CD4-positive, alpha-beta memory T cell (primary cell): ENCODE measurements around the gene TMEM45B. TPM values are rescaled to one million over a fixed set of nuclear protein-coding genes. Genes with fewer than 3 reads are reported as not detected.

Experiments
- CTCF ChIA-PET: fragments of 350-600 bp; sonication (Branson Sonifier 250); formaldehyde crosslinking; loops from one replicate; lab custom pipeline; 2021; ENCODE audit warnings: inconsistent platforms; ENCODE audit not compliant: partially characterized antibody; lab: Charles Lee
- POLR2A ChIA-PET: fragments of 350-600 bp; sonication (Branson Sonifier 250); formaldehyde crosslinking; loops from one replicate; lab custom pipeline; 2021; ENCODE audit not compliant: partially characterized antibody; lab: Charles Lee
- DNase-seq, 5 donors: peaks; one replicate each; pipeline versions ENCODE4 v3.0.0 to v3.0.0-alpha.2; 2020 to 2022; ENCODE audit warnings: mixed read lengths in 1 of 5
- H3K27ac ChIP-seq: one replicate; pipeline ENCODE4 v1.7.0; 2013; ENCODE audit warnings: low read depth, low read length
- H3K27me3 ChIP-seq: 2 replicates; pipeline ENCODE4 v1.7.0; 2013; ENCODE audit warnings: mild to moderate bottlenecking, low read length, moderate library complexity; ENCODE audit not compliant: insufficient read depth
- H3K36me3 ChIP-seq: 2 replicates; pipeline ENCODE4 v1.7.0; 2013; ENCODE audit warnings: mild to moderate bottlenecking, low read length, moderate library complexity; ENCODE audit not compliant: insufficient read depth
- H3K4me1 ChIP-seq: 2 replicates; pipeline ENCODE4 v1.7.0; 2013; ENCODE audit warnings: mild to moderate bottlenecking, low read length, moderate library complexity; ENCODE audit not compliant: insufficient read depth
- H3K4me3 ChIP-seq, 2 donors: one replicate each; pipeline ENCODE4 v1.7.0; 2013; ENCODE audit warnings: low read length in 2 of 2, mild to moderate bottlenecking in 1 of 2
- H3K9me3 ChIP-seq, 2 donors: one replicate each; pipeline ENCODE4 v1.7.0; 2013; ENCODE audit warnings: low read length in 2 of 2, control low read depth in 1 of 2; ENCODE audit not compliant: control insufficient read depth in 1 of 2
- H3K27ac Mint-ChIP-seq, 7 donors: one replicate each; pipeline ENCODE4 v1.8.0; 2020 to 2021; ENCODE audit warnings: mixed read lengths in 7 of 7, mild to moderate bottlenecking in 6 of 7, inconsistent platforms in 3 of 7, moderate library complexity in 3 of 7
- H3K27me3 Mint-ChIP-seq, 2 donors: one replicate each; pipeline ENCODE4 v1.8.0; 2020 to 2021; ENCODE audit warnings: mixed read lengths in 2 of 2
- H3K36me3 Mint-ChIP-seq, 2 donors: one replicate each; pipeline ENCODE4 v1.8.0; 2020 to 2021; ENCODE audit warnings: mixed read lengths in 2 of 2, inconsistent platforms in 1 of 2, mild to moderate bottlenecking in 1 of 2
- H3K4me1 Mint-ChIP-seq, 4 donors: one replicate each; pipeline ENCODE4 v1.8.0; 2020 to 2021; ENCODE audit warnings: mixed read lengths in 4 of 4, mild to moderate bottlenecking in 1 of 4
- H3K4me3 Mint-ChIP-seq, 8 donors: one replicate each; pipeline ENCODE4 v1.8.0; 2020 to 2021; ENCODE audit warnings: mixed read lengths in 8 of 8, mild to moderate bottlenecking in 7 of 8, moderate library complexity in 6 of 8, inconsistent platforms in 3 of 8
- H3K9me3 Mint-ChIP-seq, 8 donors: one replicate each; pipeline ENCODE4 v1.8.0; 2020 to 2021; ENCODE audit warnings: mixed read lengths in 8 of 8, mild to moderate bottlenecking in 5 of 8, inconsistent platforms in 3 of 8, moderate library complexity in 1 of 8
- intact Hi-C: fragments of 100-400 bp; cut with micrococcal nuclease; formaldehyde crosslinking; loops from one replicate; pipeline ENCODE4 v1.15.1; 2023
- polyA plus RNA-seq, 2 donors: library from polyadenylated mRNA; unstranded; fragments of 300-500 nt; fragmentation: Illumina TruSeq; gene quantifications; one replicate each; pipeline ENCODE4 v1.2.3, GENCODE V29; 2021
- total RNA-seq, 2 experiments: library from RNA; stranded (reverse); gene quantifications; one replicate each; pipeline ENCODE4 v1.2.3, GENCODE V29; 2021

TMEM45B gene
- total and polyA plus RNA-seq, 4 experiments from 2014 or later = 14.0 to 34.4 (median 26.0) TPM

- Histone ChIP-seq H3K4me1 (peaks cover 42% of the 10 kb centered on the region), H3K36me3 (no peaks in the 10 kb centered on the region), H3K27ac (peak overlapping the region; percentile 51), H3K27me3 (no peaks in the 10 kb centered on the region), H3K4me3 (peak overlapping the region in 1 of 2 donors; percentile 28), H3K9me3 (no peaks in the 10 kb centered on the region)
- intact Hi-C loops = loop anchor here (1.0 to 5.0 kb wide), 4 partner anchors 11 to 66 kb away; partner anchors contain the start of gene NFRKB
- peak; percentile 88 to 93 (median 90) for DNase-seq
- H3K4me1 Mint-ChIP-seq = peaks cover 38 to 62% (median 40%) of the 10 kb centered on the region in 4 donors
- CTCF ChIA-PET = interaction anchor here (0.9 to 2.2 kb wide), 12 partner anchors 8 to 279 kb away, joined by 3 to 9 read pairs (median 4); no protein-coding TSS in a partner anchor
- peak overlapping the region; percentile 94 to 100 (median 99) for H3K27ac Mint-ChIP-seq
- peaks cover 0 to 4% of the 10 kb centered on the region in 2 donors for H3K36me3 Mint-ChIP-seq
- peak overlapping the region; percentile 73 to 89 (median 82) for H3K4me3 Mint-ChIP-seq
- H3K9me3 Mint-ChIP-seq = no peaks in the 10 kb centered on the region
- no peaks in the 10 kb centered on the region for H3K27me3 Mint-ChIP-seq
- POLR2A ChIA-PET = interaction anchor here (0.5 to 5.9 kb wide), 25 partner anchors 8 to 461 kb away, joined by 3 to 108 read pairs (median 5); partner anchors contain the start of genes APLP2, NFRKB, PRDM10 and TMEM45B
Measured at GRCh38 chr11:129853518-129854231, 38.0 kb downstream of the TMEM45B start.

- Mint-ChIP-seq H3K4me3 (peak overlapping the region; percentile 73 to 89 (median 82)), H3K27me3 (no peaks in the 10 kb centered on the region), H3K36me3 (peaks cover 0 to 6% of the 10 kb centered on the region in 2 donors), H3K27ac (peak overlapping the region; percentile 94 to 100 (median 99)), H3K4me1 (peaks cover 43 to 66% (median 46%) of the 10 kb centered on the region in 4 donors), H3K9me3 (no peaks in the 10 kb centered on the region)
- no peaks in the 10 kb centered on the region for H3K27me3 ChIP-seq
- no peak for DNase-seq
- H3K4me3 ChIP-seq = peak overlapping the region; percentile 24 to 28
- H3K4me1 ChIP-seq = peaks cover 48% of the 10 kb centered on the region
- no peaks in the 10 kb centered on the region for H3K9me3 ChIP-seq
- H3K36me3 ChIP-seq = no peaks in the 10 kb centered on the region
- CTCF ChIA-PET = interaction anchor here (0.9 to 2.2 kb wide), 12 partner anchors 8 to 278 kb away, joined by 3 to 9 read pairs (median 4); no protein-coding TSS in a partner anchor
- POLR2A ChIA-PET = interaction anchor here (0.6 to 5.9 kb wide), 24 partner anchors 8 to 460 kb away, joined by 3 to 108 read pairs (median 6); partner anchors contain the start of genes APLP2, NFRKB, PRDM10 and TMEM45B
- intact Hi-C loops = loop anchor here (1.0 to 5.0 kb wide), 3 partner anchors 12 to 67 kb away; partner anchors contain the start of gene NFRKB
- H3K27ac ChIP-seq = peak overlapping the region; percentile 51
Measured at GRCh38 chr11:129854232-129854805, 38.7 kb downstream of the TMEM45B start.

DNA sequence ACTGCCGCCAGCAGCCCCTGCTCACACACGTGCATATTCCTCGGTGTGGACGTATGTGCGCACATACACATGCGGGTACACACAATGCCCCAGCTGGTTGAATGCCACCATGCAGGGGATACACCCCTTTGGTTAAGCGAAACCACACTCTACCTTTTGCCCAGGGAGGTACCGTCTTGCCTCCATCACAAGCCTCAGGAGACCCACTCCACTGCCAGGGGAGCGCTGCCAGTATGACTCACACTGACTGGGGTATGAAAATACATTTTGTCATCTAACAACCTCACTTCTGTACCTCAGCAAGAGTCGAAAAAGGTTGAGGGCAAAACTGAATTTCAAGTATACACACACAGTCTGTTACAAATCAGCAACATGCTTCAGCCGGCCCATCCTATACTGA is 39.4 kb downstream of the TMEM45B start:
- no peak overlapping the region for H3K27ac ChIP-seq
- ChIA-PET CTCF (interaction anchor here (2.2 kb wide), 1 partner anchor 18 kb away, joined by 9 read pairs; no protein-coding TSS in a partner anchor), POLR2A (interaction anchor here (2.5 to 5.9 kb wide), 6 partner anchors 9 to 148 kb away, joined by 17 to 108 read pairs (median 46); partner anchors contain the start of genes NFRKB, PRDM10 and TMEM45B)
- Mint-ChIP-seq H3K36me3 (peaks cover 4 to 10% of the 10 kb centered on the region in 2 donors), H3K27me3 (no peaks in the 10 kb centered on the region), H3K4me1 (peaks cover 46 to 73% (median 52%) of the 10 kb centered on the region in 4 donors), H3K9me3 (no peaks in the 10 kb centered on the region), H3K27ac (peak overlapping the region; percentile 94 to 100 (median 99)), H3K4me3 (peak overlapping the region in 4 of 8 donors; percentile 49 to 89 (median 88))
- intact Hi-C loops = loop anchor here (2.0 kb wide), 1 partner anchor 40 kb away; the partner anchor contains the start of gene NFRKB
- H3K27me3 ChIP-seq = no peaks in the 10 kb centered on the region
- H3K9me3 ChIP-seq = no peaks in the 10 kb centered on the region
- DNase-seq = no peak
- no peak overlapping the region for H3K4me3 ChIP-seq
- no peaks in the 10 kb centered on the region for H3K36me3 ChIP-seq
- H3K4me1 ChIP-seq = peaks cover 56% of the 10 kb centered on the region

GRCh38 chr11:129856036-129856435 is 40.4 kb downstream of the TMEM45B start:
- Mint-ChIP-seq H3K9me3 (no peaks in the 10 kb centered on the region), H3K4me3 (no peak overlapping the region), H3K36me3 (peaks cover 4 to 11% of the 10 kb centered on the region in 2 donors), H3K4me1 (peaks cover 45 to 76% (median 57%) of the 10 kb centered on the region in 4 donors), H3K27ac (peak overlapping the region in 5 of 7 donors; percentile 5 to 99 (median 29)), H3K27me3 (no peaks in the 10 kb centered on the region)
- intact Hi-C loops = no loop called here
- Histone ChIP-seq H3K27me3 (no peaks in the 10 kb centered on the region), H3K27ac (no peak overlapping the region), H3K9me3 (no peaks in the 10 kb centered on the region), H3K36me3 (no peaks in the 10 kb centered on the region), H3K4me1 (peaks cover 65% of the 10 kb centered on the region), H3K4me3 (no peak overlapping the region)
- ChIA-PET POLR2A (interaction anchor here (1.2 to 5.9 kb wide), 5 partner anchors 15 to 147 kb away, joined by 5 to 51 read pairs (median 44); partner anchors contain the start of genes NFRKB, PRDM10 and TMEM45B), CTCF (no interaction called here)
- no peak for DNase-seq

DNA sequence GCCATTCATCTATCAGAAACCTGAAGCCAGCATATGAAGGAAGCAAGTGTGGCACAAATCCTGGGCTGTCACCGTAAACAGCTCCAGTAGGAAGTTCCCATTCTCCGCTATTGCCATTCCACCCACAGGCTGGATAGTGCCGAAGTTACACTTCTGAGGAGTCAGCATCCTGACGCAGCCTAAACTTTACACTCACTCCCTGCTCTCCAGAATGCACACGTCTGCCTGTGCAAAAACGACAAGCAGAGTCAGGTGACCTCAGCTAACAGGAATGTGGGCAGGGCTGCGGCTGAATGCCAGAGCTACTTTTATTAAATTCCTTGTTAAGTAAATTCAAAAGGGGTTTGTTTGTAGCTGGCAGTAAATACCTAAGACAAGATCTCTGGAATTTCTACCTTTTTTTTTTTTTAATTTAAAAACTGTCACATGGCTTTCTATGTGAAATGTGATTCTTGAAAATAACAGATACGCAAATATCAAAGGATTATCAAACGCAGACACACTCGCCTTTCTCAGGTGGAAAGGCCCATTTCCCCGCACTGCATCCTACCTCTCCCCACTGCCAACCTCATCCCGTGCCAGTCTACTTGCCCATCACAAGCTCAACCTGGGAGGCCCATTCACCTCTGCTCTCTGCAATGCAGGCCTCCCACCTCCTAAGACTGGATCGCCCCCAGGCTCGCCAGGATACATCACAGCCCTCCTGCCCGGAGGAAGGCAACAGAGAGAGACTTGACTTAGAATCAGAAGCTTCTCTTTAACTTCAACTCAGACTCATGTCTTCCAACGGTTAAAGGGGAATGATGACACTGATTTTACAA is 46.3 kb downstream of the TMEM45B start:
- Histone ChIP-seq H3K4me1 (peaks cover 61% of the 10 kb centered on the region), H3K27me3 (no peaks in the 10 kb centered on the region), H3K9me3 (no peaks in the 10 kb centered on the region), H3K36me3 (peaks cover 28% of the 10 kb centered on the region), H3K4me3 (no peak overlapping the region), H3K27ac (no peak overlapping the region)
- Mint-ChIP-seq H3K36me3 (peaks cover 53 to 56% of the 10 kb centered on the region in 2 donors), H3K9me3 (no peaks in the 10 kb centered on the region), H3K4me3 (peak overlapping the region in 7 of 8 donors; percentile 10 to 72 (median 39)), H3K4me1 (peaks cover 29 to 57% (median 46%) of the 10 kb centered on the region in 4 donors), H3K27ac (peak overlapping the region; percentile 83 to 96 (median 93)), H3K27me3 (no peaks in the 10 kb centered on the region)
- intact Hi-C loops = no loop called here
- POLR2A ChIA-PET = interaction anchor here (0.7 to 6.0 kb wide), 16 partner anchors 8 to 141 kb away, joined by 3 to 46 read pairs (median 6); partner anchors contain the start of genes PRDM10 and TMEM45B
- CTCF ChIA-PET = interaction anchor here (1.0 to 1.8 kb wide), 7 partner anchors 8 to 77 kb away, joined by 3 to 7 read pairs (median 3); partner anchors contain the start of gene TMEM45B
- DNase-seq = no peak

DNA sequence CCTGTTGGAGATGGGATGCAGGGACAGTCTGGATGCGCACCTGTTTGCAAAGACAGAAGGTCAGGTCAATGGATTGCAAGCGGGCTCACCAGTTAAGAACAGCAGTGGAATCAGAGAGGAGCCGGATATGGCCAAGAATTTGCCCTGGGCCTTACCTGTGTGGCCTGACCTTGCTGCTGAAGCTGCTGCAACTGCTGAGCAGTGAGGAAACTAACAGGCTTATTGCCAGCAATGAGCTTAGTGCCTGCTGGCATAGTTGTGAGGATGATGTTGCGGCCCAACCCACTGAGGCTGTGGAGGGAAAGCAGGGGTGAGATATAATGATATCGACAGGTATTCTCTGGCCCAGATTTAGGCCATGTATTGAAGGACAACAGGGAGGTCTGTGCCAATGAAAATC is 49.2 kb downstream of the TMEM45B start:
- Mint-ChIP-seq H3K27me3 (no peaks in the 10 kb centered on the region), H3K9me3 (no peaks in the 10 kb centered on the region), H3K27ac (peak overlapping the region in 4 of 7 donors; percentile 8 to 87 (median 41)), H3K4me3 (no peak overlapping the region), H3K4me1 (peaks cover 26 to 50% (median 37%) of the 10 kb centered on the region in 4 donors), H3K36me3 (peaks cover 74 to 77% of the 10 kb centered on the region in 2 donors)
- intact Hi-C loops = no loop called here
- peaks cover 37% of the 10 kb centered on the region for H3K36me3 ChIP-seq
- POLR2A ChIA-PET = interaction anchor here (1.1 to 2.8 kb wide), 4 partner anchors 11 to 79 kb away, joined by 3 to 17 read pairs (median 4); partner anchors contain the start of gene TMEM45B
- DNase-seq = no peak
- no peak overlapping the region for H3K27ac ChIP-seq
- no peaks in the 10 kb centered on the region for H3K9me3 ChIP-seq
- no peaks in the 10 kb centered on the region for H3K27me3 ChIP-seq
- H3K4me1 ChIP-seq = peaks cover 40% of the 10 kb centered on the region
- H3K4me3 ChIP-seq = no peak overlapping the region
- CTCF ChIA-PET = interaction anchor here (1.2 to 1.5 kb wide), 2 partner anchors 10 to 17 kb away, joined by 3 read pairs; no protein-coding TSS in a partner anchor
